ENCODE data around the gene ARPP21.
A peak's percentile ranks its signal among the peaks of the same experiment; 100 is the strongest.

The ARPP21 gene

DNA sequence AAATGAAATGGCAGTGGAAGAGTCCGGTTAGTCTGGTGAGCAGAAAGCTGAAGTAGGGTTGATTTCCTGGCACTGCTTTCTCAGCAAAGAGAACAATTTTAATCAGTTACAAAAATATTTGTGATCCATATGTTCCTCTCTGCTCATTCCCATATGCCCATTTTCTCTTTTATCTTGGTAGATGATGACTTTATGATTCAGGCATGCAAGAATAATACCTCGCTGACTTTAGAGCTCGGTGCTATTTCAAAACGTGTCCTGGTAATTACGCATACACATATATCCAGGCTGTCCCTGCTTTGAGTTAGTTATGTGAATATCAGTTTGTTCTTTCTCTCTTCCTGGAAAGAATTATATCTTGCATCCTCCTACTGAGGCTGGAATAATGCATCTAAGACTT, 38.5 kb downstream of the ARPP21 start:
- DNase-seq: no peak

DNA sequence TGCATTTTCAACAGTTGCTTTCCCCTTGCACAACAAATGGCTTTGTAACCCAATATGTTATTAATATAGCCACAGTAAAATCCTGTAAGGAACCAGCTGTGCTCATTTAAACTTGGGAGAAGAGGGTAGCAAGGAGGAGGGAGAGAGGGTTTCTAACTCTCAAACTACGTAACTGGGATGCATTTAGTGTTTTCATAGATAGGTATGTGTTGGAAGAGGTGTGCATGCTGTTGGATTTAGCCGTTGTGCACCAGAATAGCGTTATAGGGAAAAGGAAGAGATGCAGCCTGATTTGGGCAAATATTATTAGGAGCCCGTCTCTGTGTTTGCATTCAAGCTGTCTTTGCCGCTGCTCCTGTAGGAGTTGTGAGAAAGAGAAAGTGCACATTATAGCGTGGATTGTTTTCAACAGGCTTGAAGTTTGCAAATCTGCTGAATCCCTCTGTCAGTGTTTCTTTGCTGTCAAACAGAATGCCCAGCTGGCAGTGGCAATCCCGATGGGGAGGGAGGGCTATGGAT, 39.4 kb downstream of the ARPP21 start:
- DNase-seq: no peak

DNA sequence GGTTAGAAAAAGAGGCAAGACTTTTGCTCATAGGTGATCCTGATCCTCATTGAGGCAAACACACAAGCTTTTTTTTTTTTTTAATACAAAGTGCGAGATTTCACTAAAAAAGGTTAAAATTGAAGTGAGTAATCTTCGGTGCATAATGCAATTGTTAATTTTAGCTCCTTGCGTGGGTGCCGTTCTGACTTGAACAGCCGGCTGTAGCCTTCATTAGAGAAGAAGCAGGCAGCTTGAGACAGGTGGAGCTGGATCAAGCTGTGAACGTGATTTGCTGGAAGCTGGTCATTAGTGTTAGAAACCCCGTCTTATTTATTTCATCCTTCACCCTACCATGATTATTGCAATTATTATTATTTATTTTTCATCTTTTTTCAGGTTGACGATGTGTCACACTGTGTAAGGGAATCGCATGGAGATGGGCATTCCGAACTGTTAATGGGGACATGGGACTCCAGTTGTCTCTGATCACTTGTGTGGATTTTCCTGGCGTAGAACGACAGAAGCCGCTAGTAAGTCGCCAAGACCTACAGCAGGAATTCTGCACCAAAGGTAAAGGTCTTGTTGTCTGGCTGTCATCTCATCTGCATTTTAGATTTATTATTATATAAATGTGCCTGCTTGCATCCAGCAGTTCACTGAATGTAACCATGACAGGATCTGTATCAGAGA, 40.2 kb downstream of the ARPP21 start:
- DNase-seq: no peak

DNA sequence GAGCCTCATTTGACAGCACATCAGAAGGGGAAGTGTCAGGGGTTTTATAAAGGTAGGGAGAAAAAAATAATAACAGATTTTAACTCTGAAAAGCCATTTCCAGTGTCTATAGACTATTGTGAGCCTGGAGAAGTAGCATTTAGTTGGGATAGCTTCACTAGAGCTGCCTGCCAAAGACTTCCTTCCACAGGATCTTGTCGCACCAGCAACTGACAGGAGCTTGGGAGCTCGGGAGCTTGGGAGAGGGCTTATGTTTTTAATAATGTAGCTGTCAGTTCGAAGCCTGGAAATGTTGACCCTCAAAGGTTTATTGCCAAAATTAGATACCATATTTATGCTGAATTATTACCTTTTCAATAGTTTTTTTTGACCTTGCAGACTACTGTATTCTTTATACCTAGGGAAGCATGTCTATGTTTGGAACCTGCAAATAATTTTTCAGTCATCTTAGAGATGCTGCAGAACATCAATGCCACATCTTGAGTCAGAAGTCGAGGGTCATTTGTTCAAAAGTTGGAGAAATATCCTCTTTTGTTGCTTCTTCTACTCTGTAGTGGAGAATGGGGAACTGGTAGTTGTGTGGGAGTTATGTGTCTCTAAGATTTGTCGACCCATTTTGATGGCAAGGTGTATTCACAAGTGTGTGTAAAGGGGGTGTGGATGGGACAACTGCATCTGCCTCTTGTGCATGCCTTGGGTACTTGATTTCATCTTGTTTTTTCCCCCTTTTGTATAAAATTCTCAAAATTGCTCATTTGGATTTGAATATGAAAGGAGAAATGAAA, 41.7 kb downstream of the ARPP21 start:
- DNase-seq: no peak

DNA sequence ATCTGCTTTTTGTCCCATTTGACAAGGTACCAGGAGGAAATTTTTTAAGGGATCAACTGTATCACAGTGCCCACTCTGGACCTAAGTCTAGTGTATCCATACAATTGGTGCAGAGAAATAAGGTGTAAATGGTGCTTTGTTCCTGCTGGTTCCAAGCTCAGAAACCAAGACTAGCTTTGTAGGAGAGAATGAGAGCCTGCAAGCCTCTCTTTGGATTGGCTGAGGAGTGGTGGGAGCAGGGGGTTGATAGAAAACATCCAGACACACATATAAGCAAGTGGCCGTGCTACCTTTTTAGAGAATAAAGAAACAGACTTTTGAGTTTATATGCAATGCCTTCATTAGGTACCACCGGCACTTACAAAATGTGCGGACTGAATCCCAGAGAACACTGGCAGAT, 45.8 kb downstream of the ARPP21 start:
- no peak for DNase-seq

DNA sequence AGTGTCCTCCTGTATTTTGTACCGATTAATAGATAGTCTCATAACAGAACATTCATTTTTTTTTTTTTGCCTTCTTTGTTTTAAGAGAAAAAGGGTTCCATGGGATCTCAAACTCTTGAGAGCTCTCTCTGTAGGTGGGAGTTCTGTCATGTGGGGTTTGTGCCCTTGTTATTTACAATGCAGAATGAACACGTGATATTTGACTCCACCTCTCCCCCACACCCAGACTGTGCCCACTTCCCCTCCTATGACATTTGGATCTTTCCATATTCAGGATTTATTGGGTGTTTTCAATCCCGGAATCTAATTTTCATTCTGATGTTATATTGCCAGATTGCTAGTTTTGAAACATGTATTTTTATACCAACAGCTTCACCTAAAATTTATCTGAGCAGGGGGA, 49.5 kb downstream of the ARPP21 start:
- no peak for DNase-seq

DNA sequence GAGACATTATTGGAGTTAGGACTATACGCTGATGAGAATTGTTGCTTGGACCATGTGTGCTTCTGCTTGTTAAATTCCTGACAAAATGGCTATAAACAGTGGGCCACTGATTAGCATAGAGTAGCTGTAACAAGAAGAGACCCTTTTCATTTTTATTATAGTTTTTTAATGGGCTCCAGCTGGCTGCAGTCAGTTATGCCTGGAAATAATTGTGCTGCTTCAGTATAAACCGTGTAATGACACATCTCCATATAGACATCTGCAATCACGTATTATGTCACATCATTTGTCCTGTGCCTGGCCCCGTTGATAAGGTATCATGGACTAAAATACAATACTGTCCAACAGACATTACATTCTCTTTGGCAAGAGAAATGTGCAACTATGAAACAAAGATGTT, 50.9 kb downstream of the ARPP21 start:
- DNase-seq: no peak

DNA sequence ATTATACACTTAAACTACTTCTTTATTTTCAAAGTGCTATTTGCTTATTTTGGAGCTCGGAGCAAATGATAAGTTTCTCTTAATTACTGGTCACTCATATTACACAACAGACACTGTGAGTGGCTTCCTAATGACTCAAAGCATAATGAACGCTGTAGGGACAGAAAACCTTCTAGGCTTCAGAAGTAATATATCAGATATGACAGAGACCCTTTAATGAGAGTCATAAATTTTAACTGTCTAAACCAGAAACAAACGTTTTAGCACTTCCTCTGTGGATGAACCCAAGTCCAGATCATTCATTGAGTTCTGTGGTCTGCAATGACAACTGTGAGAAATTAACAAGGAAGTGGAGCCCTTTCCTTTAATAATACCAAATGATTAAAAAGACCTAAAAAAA, 66.6 kb downstream of the ARPP21 start:
- DNase-seq: no peak

DNA sequence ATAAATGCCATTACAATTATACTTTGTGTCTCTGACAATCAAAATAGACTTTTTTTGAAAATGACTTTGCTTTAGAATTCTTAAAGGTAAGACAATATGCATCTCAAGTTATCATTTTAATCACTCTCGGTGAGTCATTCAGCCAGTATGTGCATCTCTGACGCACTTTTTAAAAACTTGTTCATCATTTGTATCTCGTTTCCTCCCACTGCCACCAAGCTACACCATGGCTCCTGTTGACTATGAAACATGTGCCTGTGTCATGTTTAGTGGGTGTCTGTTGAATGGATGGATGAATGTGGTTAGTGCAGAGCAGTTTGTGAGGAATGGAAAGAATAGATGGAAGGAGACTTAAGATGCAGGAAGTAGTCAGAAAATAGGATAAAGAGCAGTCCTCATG, 68.6 kb downstream of the ARPP21 start:
- DNase-seq: no peak

DNA sequence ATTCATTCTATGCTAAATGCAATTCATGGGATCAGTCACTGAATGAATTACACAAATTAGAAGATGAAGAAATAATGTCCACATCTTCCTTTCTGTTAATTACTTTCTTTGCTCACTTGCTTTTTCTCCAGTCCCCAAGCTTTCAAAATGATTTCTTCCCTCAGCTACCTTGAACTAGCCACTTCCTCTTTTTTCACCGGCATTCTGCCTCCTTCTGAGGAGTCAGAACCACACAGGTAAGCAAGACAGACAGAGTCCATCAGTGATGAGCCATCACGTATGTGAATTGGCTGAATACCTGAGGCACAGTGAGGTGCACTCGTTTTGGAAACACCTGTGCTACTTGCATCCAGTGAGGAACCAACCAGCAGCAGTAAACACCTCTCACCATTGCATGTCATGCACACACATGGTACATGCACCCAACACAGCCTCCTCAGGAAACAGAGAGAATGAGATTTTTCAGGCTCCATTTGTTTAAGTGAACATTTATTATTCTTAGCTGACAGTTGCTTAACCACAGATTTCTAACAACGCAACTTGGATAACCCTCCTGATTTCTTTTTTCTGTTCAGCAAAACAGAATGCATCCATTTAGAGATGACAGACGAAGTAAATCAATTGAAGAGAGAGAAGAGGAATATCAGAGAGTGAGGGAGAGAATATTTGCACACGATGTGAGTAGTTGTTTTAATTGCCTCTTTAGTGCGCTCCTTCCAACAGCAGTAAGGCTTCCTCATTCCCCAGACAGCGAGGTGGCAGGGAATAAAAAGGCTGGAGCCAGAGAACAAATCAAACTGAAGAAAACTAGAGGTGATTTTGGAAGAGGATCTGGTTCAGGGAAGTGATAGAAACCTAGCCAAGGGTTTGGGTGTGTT, 69.3 kb downstream of the ARPP21 start:
- DNase-seq: no peak

DNA sequence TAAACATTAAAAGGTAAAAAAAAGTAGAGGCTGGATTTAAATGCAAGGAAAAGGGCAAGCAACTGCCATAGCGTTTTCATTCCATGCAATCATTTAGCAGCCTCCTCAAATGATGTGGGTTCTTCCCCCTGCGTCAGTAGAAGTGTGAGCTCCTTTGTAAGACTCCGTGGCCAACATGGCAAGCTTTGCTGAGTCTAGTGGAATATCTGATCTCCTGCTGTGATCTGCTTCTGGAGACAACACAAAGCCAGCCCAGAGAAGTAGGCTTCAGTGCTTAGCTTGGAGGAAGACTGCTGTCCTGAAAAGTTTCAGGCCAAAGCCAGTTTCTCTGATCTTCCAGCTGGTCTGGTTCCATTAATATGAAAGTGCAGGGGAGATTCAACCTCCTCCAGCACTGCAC, 70.4 kb downstream of the ARPP21 start:
- DNase-seq: no peak

DNA sequence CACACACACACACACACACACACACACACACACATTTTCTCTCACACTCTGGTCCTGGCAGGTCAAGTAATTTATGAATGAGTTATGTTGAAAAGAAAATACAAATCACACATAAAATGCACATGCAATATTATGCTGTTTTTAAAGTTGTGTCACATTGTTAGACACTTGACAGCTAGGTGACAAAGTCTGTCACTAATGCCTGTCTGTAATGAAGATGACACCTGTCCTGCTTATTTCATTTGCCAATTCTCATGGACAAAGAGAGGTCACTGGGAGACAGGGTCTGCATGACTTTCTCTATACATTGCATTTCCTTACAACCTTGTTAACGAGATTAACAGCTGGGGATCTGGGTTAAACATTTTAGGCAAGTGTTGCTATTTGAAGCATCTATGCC, 71.2 kb downstream of the ARPP21 start:
- DNase-seq: no peak

DNA sequence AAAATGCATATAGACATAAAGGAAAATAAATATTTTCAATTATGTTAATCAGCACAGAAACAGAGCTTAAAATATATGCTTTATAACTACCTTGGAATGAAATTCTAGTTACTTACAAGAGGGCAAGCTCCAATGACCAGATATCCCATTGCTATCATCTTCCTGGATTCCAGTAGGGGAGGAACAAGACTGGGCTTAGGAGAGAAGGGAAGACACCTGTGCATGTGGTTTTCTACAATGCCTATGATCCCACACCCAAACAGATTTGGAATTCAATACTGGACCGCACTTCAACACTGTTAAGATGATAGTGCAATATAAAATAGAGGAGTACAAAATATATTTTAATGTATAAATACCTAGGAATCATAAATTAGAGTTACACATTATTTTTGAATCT, 79.6 kb downstream of the ARPP21 start:
- DNase-seq: no peak

DNA sequence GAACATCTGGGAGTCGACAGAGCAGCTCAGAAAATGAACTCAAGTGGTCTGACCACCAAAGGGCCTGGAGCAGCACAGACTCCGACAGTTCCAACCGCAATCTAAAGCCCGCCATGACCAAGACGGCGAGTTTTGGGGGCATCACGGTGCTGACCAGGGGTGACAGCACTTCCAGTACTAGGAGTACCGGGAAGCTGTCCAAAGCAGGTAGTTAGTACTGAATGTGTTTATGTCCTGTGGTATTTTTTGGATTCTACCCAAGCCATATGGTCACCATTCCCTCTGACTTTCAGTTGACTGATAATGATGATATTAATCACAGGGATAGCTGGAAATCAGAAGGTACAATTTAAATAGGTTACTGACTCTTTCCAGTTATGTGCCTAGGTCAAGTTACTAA, 82.3 kb downstream of the ARPP21 start:
- DNase-seq: no peak

DNA sequence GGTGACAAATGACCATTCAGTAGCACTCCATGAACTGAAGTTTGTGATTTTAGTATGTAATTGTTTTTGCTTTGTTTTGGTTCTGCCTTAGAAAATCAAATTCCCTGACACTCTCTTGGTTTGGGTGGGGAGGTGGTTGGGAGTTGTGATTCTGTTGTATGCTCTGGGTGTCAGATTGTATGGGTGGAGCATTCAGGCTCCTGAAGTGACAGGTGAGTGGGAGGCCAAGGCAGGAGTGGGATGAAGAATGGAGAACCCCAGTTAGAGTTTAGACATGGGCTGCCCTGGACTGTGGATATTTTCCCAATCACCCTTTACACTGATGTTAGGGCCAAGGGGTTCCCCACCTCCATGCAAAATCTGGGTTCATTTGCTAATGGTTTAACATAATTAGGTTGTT, 83.6 kb downstream of the ARPP21 start:
- no peak for DNase-seq

DNA sequence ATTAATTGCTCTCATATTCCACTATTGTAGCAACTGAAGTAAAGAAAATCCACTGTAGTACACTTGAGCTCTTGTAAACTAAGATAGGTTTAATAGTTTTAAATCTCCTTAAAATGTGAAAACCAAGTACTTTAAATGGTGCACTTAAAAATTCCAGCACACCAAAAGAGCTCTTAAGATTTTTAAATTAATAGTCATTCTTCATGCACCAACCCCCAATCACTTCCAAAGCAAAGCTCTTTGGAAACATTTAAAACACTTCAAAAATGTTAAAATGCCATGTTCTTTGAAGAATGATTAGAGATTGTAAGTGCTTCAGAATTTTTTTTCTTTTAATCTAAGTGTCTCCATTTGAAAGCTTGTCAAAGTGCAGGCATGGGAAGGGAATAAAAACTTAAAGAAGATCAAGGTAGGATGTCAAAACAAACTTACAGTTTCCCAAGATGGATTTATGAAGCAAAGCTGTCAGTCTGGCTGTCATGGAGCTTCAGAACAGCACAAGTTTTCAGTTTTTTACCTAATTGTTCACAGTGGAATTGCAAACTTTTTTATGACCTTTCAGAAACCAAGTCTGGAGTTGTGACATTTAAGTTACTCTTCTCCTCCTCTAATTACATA, 84.3 kb downstream of the ARPP21 start:
- DNase-seq: no peak

DNA sequence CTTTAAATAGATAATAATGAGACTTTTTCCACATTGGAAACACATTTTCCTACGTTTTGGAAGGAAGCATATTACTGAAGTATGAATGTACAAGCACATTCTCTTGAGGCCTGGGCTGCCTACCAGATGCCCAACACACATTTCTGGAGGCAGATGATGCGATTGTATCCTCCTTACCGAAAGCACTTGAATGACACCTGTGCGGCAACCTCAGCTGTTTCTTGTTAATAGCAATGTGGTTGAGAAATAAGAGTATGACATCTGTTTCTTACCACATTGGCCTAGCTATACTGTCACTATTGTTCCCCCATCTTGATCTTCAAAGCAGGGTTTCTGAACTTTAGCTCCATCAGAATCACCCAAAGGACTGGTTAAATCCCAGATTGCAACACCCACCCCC, 84.8 kb downstream of the ARPP21 start:
- no peak for DNase-seq

DNA sequence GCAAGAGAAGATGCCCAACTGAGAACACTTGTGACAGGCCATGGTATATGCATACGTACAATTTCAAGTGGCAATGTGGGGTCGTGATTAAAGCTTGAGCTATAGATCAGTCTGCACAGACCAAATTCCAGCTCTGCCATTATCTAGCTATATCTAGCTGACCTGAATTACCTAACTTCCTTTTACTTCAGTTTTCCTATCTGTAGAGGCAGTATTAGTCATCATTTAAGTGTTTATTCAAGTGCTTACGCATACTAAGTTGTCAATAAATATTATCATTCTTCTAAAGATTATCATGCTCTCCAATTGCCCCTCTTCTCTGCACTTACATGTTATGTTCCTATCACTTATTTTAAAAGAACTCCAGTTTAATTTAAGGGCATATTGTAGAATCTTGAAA, 87.9 kb downstream of the ARPP21 start:
- peak; percentile 80 for DNase-seq

DNA sequence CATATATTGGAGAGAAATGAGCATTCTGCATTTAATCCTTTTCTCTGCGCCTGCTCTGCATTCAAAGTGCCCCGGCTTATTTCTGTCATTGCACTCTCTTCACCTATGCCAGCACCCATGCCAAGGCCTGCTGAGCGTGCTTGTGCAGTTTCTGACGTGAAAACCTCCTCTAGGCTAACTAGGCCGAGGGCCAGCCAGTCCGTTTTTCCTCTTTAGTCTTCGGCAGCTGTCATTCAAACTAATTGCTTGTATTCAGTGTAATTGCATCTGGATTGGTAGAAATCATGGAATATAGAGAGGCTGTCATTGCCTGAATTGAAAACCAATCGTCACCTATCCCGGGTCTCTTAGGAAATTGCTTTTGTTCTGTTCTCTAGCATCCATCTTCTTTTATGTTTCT, 94.0 kb downstream of the ARPP21 start:
- DNase-seq: no peak

DNA sequence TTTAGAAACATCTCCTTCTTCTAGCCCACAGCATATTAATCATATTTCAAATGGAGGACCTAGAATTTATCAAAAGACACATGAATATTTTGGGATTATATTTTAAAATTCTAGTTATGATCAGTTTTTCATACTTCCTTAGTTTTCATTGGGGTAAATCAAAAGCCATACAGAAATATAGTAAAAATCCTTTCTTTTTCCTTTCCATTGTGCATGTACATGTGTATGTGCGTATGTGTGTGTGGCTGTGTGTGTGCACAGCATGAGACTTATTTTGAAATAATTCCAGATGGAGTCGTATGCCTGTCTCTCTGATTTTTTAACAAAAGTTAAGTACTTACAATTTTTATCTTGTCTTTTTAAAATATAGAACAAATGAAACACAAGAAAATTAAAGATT, 94.5 kb downstream of the ARPP21 start:
- DNase-seq: no peak

DNA sequence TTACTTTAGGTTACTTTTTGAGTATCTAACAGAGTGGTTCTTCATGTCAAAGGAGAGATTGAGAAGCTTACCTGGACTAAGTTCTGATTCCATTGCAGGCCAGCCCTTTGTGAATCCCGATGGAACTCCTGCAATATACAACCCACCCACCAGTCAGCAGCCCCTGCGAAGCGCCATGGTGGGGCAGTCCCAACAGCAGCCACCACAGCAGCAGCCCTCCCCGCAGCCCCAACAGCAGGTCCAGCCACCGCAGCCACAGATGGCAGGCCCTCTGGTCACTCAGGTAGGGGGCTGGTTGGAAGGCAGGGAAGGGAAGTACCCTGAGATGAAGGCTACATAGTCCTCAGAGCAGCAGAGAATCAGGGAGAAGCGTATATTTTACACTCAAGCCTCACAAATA, 97.8 kb downstream of the ARPP21 start:
- DNase-seq: no peak

DNA sequence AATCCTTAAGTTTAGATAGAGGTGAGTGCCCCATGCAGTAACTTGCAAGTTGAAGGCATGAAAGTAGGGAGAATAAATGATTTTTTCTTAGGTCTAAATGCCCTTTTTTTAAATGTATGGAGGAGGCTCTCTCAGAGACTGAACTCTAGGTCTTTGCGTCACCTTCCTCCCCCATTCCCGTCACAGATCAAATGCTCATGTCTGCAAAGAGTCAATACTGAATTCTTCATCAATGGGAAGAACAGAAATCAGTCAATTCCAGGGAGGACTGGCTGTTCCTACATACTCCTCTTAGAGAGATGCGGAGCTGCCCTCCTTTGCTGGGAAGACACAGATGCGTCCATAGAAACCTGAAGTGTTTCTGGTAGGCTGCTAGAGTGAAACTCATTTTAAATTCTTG, 98.2 kb downstream of the ARPP21 start:
- no peak for DNase-seq

Data from DMS53 (cell line).